ENCODE data around the gene PATJ.
"Not testable (repeated sequence)": the region's sequence is repeated elsewhere in the genome, so short reads cannot be mapped to it uniquely, and the experiment has no call there.

PATJ gene, protein sequence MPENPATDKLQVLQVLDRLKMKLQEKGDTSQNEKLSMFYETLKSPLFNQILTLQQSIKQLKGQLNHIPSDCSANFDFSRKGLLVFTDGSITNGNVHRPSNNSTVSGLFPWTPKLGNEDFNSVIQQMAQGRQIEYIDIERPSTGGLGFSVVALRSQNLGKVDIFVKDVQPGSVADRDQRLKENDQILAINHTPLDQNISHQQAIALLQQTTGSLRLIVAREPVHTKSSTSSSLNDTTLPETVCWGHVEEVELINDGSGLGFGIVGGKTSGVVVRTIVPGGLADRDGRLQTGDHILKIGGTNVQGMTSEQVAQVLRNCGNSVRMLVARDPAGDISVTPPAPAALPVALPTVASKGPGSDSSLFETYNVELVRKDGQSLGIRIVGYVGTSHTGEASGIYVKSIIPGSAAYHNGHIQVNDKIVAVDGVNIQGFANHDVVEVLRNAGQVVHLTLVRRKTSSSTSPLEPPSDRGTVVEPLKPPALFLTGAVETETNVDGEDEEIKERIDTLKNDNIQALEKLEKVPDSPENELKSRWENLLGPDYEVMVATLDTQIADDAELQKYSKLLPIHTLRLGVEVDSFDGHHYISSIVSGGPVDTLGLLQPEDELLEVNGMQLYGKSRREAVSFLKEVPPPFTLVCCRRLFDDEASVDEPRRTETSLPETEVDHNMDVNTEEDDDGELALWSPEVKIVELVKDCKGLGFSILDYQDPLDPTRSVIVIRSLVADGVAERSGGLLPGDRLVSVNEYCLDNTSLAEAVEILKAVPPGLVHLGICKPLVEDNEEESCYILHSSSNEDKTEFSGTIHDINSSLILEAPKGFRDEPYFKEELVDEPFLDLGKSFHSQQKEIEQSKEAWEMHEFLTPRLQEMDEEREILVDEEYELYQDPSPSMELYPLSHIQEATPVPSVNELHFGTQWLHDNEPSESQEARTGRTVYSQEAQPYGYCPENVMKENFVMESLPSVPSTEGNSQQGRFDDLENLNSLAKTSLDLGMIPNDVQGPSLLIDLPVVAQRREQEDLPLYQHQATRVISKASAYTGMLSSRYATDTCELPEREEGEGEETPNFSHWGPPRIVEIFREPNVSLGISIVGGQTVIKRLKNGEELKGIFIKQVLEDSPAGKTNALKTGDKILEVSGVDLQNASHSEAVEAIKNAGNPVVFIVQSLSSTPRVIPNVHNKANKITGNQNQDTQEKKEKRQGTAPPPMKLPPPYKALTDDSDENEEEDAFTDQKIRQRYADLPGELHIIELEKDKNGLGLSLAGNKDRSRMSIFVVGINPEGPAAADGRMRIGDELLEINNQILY (N-terminal part only)

DNA sequence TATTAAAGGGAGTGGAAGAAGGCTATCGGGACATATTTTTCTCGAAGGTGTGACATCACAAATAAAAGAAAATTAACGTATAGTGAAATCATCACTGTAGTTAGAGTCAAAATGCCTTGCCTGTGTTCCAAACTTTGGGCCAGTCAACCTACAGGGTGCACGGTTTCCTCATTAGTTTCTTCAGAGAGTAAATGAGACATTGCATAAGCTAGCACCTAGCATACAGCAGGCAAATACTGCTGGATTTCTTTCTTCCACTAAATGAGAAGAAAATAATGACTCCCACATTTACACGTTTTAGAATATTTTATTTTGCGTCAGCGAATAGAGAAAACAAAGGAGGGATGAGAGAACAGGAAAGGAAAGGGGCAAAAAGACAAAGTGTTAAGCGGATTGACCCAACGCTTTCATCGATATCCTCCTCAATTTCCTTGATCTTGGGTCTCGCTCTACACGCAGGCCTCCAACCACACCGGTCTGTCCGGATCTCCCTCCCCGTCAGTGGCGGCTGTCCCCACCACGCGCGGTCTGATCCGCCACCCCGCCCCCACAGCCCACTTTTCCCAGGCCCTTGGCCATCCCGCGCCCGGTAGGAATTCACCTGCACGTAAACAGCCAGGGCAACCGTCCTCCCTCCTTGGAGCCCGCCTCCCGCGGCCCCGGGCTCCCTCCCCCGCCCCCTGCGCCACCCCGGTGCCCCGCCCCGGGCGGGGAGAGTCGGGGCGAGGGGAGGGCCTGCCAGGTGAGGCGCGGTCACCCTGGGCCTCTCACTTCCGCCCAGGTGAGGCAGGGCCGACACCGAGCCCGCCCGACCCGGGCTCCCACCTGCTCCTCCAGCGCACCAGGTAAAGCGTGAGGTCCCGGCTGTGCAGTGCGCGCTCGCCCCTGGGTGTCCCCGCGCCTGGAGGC, at the start of gene PATJ:
Gene PATJ, plus strand, starts transcription at position 770 of the 909 bp plus-strand sequence. CDS start 20,413 bp downstream, outside the sequence.
- DNase-seq, result peak; percentile 67

DNA sequence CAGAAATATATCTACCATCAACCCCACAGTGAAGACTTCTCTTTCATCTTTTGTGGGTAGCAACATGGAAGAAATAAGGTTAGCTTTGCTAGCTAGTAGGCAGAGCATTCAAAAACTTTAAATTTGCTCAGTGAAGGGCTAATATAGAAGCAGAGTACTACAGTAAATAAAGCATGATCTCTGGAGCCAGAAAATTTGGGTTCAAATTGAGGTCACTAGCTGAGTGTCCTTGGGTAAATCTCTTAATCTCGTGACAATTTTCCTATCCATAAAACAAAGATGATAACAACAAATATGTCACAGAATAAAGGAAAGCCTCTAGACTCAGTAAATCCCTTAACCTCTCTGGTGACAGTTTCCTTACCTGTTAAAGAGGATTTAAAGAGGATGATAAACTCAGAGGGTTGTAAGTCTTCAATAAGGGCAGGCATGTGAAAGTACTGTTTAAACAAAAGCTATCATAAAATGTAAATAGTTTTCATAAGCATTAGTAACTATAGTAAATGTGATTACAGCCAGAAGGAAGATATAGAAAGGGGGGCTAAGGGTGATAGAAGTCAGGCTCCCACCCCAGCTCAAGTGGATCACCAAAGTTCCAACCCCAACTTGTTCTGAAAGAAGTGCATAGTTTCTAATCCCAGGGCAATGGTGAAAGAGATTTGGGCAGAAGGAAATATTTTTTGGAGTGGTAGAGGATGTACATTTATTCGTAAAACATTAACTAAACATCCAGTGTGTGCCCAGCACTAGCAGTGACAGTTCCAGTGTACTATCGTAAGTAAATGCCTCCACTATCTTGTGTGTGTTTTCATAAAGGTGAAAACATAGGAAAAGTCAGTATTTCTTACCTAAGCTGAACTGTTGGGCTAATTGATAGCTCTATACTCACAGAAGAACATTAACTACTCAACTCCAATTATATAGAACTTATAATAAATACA, 42.1 kb upstream of the PATJ start:
- no peak for DNase-seq

DNA sequence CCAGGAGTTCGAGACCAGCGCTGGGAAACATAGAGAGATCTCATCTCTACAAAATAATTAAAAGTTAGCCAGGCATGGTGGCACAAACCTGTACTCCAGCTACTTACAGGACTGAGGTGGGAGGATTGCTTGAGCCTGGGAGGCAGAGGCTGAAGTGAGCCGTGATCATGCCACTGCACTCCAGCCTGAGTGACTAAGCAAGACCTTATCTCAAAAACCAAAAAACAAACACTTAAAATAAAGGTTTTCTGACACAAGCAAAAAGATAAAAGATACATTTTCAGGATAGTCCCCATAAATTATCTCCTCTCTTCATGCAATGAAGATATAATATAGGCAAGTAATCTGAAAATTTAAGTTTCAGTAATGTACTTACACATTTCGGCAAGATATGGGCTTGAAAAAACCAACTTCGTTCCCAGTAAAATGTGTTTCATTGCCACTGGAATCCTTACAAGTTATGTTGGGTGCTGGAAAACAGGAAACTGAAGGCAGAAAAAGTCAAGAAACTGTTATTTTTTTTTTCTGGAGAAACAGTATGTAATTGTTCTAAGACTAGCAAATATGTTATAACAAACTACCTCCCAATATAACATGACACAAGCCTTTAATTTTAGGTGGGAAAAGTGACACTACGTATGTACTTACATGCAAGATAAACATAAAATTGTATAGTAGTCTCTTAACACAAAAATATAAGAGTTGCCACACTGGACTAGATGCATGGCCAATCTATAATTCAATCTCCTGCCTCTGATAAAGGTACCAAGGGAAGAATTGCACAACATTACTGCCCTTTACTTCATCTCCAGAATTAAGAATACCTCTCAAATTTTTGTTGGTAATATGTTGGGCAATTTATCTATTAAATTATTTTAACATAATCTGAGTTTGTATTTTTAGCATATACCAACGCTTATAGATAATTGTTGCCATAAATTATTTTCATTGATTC, 33.0 kb upstream of the PATJ start:
- no peak for DNase-seq

DNA sequence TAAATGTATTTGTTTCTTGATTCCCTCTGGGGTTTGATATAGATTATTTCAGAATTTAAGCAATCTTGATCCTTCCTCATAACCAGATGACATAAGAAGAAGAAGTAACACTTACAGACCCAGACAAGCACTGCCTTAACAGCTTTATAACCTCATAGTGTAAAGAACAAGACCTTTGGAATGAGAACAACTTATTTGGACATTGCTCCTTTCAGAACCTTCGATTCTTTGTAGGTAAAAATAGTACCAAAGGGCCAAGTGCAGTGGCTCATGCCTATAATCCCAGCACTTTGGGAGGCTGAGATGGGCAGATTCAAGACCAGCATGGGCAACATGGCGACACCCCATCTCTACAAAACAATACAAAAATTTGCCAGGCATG, 32.4 kb upstream of the PATJ start:
- DNase-seq, result no peak

DNA sequence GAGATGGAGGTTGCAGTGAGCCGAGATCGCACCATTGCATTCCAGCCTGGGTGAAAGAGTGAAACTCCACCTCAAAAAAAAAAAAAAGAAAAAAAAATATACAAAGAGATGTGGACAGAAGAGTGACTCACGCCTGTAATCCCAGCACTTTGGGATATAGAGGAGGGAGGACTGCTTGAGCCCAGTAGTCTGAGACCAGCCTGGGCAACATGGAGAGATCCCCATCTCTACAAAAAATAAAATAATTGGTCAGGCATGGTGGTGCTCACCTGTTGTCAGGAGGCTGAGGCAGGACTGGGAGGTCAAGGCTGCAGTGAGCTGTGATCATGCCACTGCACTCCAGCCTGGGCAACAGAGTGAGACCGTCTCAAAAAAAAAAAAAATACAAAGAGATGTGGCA, 31.0 kb upstream of the PATJ start:
- DNase-seq, result not testable (repeated sequence)

DNA sequence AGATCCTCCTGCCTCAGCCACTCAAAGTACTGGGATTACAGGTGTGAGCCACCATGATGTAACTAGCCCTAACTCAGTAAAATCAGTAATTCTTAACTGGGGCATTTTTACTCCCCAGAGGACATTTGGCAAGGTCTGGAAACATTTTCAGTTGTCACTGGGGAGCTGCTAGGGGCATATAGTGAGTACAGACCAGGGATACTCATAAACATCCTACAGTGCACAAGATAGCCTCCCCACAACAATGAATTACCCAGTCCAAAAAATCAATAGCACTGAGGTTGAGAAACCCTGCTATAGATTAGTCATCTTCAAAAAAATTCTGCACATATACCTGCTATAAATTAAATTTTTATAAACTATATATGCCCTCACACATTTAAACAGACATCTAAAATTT, 30.3 kb upstream of the PATJ start:
- no peak for DNase-seq

DNA sequence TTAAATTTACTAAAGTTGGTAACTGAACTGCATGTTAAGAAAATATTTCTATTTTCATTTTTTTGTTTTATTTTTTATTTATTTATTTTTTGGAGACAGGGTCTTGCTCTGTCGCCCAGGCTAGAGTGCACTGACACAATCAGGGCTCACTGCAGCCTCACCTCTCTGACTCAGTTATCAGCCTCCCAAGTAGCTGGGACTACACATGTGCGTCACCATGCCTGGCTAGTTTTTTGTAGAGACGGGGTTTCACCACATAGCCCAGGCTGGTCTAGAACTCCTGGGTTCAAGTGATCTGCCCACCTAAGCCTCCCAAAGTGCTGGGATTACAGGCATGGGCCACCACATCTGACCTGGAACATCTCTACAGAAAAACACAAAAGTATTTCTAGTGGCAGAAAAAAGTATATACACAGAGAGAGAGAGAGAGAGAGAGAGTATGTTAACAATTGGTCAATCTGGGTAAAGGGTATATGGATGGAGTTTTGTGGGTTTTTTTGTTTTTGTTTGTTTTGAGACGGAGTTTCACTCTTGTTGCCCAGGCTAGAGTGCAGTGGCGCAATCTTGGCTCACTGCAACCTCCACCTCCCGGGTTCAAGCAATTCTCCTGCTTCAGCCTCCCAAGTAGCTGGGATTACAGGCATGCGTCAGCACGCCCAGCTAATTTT, 23.1 kb upstream of the PATJ start:
- not testable (repeated sequence) for DNase-seq

DNA sequence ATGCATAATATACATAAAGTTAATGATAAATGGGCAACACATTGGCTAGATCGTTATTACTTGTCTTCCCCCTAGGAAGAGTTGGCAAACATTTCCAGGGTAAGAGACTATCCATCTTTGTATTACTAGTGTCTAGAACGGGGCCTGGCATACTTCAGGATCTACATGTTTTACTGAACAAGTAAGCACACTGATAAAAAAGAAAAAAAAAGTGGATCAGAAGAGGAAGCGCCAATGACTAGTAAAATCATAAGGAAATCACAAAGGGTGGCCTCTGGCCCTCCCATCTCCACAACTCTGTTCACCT, 17.8 kb upstream of the PATJ start:
- DNase-seq, result no peak

DNA sequence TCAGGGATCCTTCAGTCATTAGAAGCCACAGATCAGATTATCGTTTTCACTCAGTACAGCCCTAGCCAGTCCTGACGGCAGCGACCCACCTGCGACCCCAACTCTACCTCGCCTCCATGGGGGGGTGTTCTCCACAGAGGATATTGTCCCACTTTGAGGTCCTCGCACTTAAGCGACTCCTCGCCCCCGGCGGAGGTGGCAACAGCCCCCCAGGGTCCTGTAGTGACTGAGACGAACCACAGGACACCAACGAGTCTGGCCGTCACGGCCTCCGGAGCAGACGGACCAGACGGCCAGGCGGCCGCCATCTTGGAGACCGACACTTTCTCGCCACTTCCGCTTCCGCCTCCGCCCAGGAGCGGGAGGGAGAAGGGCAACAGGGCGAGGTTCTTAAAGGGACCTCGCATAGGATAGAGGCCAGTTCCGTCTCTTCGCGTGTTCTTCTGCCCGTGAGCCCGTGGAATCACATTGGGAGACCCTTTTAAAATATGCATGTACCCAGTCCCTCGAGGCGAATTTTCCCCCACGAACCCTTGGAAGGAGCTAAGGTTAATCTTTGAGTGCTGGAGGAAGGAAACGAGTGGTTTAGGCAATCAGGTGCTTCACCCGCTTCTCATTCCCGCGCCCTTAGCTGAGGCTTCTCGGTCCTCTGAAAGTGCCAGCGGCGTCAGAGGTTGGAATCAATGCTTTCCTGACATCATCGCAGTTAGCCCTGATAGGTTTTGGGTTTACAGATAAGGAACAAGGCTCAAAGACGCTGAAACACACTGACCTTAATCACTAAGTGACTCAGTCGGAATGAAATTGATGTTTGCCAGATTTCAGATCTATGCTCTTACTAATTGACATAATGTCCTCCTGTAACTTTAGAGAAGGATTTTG, 17.2 kb upstream of the PATJ start, which contains the start of gene TM2D1:
Gene TM2D1, minus strand, starts transcription at position 329 of the 882 bp plus-strand sequence. Its CDS starts 21 bp downstream, at position 308.
- peak; percentile 86 for DNase-seq

DNA sequence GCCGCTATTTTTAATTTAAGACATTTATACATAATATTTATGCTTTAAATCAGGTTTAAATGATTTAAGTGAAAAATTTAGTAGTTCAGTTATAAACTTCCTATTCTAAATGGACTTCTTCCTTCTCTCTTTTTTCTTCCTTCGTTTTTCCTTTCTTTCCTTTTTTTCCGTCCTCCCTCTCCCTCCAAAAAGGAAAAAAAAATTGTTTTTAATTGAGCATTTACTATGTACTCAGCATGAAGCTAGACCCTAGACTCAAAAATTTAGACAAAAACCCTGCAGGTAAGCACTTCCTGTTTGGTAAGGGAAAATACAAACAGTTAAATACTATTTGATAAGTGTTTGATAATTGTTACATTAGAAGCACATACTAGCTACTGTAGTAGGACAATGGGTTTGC, 14.7 kb upstream of the PATJ start:
- DNase-seq, result no peak

DNA sequence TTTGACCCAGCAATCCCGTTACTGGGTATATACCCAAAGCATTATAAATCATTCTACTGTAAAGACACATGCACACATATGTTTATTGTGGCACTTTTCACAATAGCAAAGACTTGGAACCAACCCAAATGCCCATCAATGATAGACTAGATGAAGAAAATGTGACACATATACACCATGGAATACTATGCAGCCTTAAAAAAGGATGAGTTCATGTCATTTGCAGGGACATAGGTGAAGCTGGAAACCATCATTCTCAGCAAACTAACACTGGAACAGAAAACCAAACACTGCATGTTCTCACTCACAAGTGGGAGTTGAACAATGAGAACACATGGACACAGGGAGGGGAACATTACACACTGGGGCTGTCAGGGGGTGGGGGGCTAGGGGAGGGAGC, 11.6 kb upstream of the PATJ start:
- DNase-seq, result not testable (repeated sequence)

DNA sequence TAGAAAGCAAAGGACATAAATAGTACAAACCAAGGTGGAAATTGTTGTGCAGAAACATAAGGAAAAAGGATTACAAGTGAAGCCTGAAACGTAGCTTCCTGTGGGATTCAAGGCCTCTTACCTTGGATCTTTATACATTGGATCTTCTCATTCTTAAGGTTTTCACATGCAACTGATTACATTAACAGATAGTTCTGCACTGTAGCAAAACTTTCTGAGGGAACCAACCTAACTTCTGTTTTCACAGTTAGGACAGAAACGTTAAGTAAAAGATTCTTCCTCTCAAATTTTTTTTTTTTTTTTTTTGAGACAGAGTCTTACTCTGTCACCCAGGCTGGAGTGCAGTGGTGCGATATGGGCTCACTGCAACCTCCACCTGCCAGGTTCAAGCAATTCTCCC, 9.6 kb upstream of the PATJ start:
- no peak for DNase-seq

DNA sequence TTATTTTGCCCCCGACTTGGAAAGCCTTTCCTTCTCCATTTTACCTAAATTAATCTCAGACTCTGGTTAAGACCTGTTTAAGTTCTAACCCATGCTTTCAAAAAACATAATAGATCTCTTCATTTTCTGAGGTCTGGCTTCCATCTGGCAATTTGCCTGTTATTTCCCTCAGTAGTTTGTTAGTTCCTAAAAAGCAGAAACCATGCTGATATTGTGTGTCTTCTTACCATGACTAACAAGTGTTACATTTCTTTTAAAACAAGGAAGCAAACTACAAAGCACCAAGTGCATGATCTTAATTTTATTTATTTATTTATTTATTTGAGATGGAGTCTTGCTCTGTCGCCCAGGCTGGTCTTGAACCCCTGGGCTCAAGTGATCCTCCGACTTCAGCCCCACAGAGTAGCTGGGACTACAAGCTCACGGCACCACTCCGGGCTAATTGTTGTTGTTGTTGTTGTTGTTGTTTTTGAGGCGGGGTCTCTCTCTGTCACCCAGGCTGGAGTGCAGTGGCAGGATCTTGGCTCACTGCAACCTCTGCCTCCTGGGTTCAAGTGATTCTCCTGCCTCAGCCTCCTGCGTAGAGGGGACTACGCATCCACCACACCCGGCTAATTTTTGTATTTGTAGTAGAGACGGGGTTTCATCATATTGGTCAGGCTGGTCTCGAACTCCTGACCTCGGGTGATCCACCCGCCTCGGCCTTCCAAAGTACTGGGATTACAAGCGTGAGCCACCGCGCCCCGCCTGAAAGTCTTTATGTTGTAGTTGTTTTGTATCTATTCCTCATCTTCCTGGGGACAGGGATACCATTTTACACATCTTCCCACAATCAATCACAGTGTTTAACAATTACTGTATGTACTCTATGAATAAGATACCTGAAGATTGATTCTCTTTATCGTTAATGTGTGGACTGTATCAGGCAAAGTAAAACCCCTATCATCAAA, 1.3 kb upstream of the PATJ start:
- DNase-seq, result no peak

DNA sequence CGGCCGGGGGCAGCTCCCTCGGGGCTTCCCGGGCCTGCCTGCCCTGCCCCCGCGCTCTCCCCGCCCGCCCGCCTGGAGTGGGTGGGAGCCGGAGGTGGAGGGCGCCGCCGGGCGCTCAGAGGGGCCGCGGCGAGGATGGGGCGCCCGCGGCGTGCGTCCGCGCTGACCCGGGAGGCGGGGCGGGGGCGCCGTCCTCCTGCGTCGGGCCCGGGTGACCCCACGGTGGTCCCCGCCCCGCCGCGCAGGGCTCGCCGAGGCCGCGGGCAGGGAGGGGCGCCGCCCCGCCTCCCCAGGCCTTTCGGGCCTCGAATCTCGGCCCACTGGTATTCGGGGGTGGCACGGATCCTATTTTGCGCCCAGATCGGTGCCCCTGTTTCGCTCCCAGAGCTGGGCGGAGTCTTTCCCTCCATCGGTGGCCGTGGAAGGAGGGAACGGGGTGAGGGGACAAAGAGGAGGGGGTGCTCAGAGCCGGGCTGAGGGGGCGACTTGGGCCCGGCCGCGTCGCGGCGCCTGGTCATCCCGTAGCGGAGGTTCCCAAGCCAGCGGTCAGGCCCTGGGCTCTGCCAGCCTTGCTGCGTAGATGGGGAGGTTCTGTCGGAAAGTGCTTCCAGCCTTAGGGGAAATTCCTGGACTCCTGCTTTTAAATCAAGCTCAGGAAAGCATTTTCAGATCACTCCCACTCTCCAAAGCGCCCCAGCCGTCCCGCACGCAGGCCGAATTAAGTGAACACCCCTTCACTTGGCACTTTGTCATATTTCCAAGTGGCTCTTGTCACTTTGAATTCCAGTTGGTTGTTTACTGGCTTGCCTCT, 545 bp downstream of the PATJ start:
- no peak for DNase-seq

DNA sequence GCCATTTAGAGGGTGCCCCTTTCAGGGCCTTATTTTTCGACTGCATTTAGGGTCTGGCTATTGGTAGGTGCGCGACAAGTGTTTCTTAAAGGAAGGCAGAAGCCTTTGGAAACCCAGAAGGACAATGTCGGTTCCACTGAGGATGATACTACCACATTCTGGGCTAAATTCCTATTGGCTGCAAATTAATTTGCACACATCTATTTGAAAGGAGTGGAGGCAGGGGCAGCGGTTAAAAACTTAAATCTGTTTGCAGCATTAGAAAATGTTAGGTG, 1.1 kb downstream of the PATJ start:
- DNase-seq, result no peak

Data from CD4-positive, alpha-beta T cell treated with Interferon gamma for 1 hour (primary cell).